SK-N-SH (cell line): ENCODE measurements around the gene PAM16. TPM values are rescaled to one million over a fixed set of nuclear protein-coding genes. Genes with fewer than 3 reads are reported as not detected.

Experiments
- CTCF ChIA-PET: fragments of 300-600, 350-600 bp; formaldehyde crosslinking; extraction: SDS; loops from one replicate; lab custom pipeline; 2021; lab: Yijun Ruan, JAX
- POLR2A ChIA-PET: fragments of 350-600 bp; sonication (Branson Sonifier 250); formaldehyde crosslinking; extraction: SDS; loops from one replicate; lab custom pipeline; 2020; ENCODE audit warnings: antibody characterized with exemption, inconsistent platforms; lab: Yijun Ruan, JAX
- DNase-seq: peaks from one replicate; pipeline ENCODE4 v3.0.0; 2012
- H2AFZ ChIP-seq: fragments of 200-600 bp; sonication (generic); 2 replicates; pipeline ENCODE4 v1.8.1; 2016; ENCODE audit warnings: antibody characterized with exemption, mild to moderate bottlenecking, low read depth
- H3F3A ChIP-seq: fragments of 200-600 bp; sonication (generic); replicated peaks from 2 replicates; pipeline ENCODE3; 2016; ENCODE audit warnings: antibody characterized with exemption, mild to moderate bottlenecking; ENCODE audit not compliant: insufficient read depth
- H3K27ac ChIP-seq, 2 experiments: fragments of 200-500 bp in 1 of 2; fragments of 200-600 bp in 1 of 2; sonication (Bioruptor generic) in 1 of 2; sonication (generic), shearing (Covaris generic) in 1 of 2; 2 replicates each; pipeline versions ENCODE4 v1.5.1 to v1.6.1; 2014 to 2016; ENCODE audit warnings: low read depth in 2 of 2, inconsistent platforms in 1 of 2, low read length in 1 of 2, mild to moderate bottlenecking in 1 of 2, mixed read lengths in 1 of 2
- H3K27me3 ChIP-seq: fragments of 200-600 bp; sonication (generic), shearing (Covaris generic); 2 replicates; pipeline ENCODE4 v1.6.1; 2016; ENCODE audit warnings: mixed run types; ENCODE audit not compliant: insufficient read depth
- H3K36me3 ChIP-seq, 2 experiments: fragments of 200-500 bp in 1 of 2; fragments of 200-600 bp in 1 of 2; sonication (Bioruptor generic) in 1 of 2; sonication (generic) in 1 of 2; replicated peaks in 1 of 2; 2 replicates each; pipeline versions ENCODE3 to v1.5.1; 2014 to 2016; ENCODE audit warnings: low read length in 1 of 2, mild to moderate bottlenecking in 1 of 2; ENCODE audit not compliant: insufficient read depth in 2 of 2, control insufficient read depth in 1 of 2
- H3K4me1 ChIP-seq, 2 experiments: fragments of 200-500 bp in 1 of 2; fragments of 200-600 bp in 1 of 2; sonication (Bioruptor generic) in 1 of 2; sonication (generic), shearing (Covaris generic) in 1 of 2; 2 replicates each; pipeline versions ENCODE4 v1.5.1 to v1.6.1; 2014 to 2016; ENCODE audit warnings: low read depth in 1 of 2, low read length in 1 of 2, mixed run types in 1 of 2; ENCODE audit not compliant: insufficient read depth in 2 of 2, control insufficient read depth in 1 of 2
- H3K4me2 ChIP-seq: fragments of 200-600 bp; sonication (generic), shearing (Covaris generic); 2 replicates; pipeline ENCODE4 v1.6.1; 2017; ENCODE audit warnings: mixed run types
- H3K4me3 ChIP-seq, 2 experiments: fragments of 200-500 bp in 1 of 2; fragments of 200-600 bp in 1 of 2; sonication (Bioruptor generic) in 1 of 2; sonication (generic), shearing (Covaris generic) in 1 of 2; 2 replicates each; pipeline versions ENCODE4 v1.5.1 to v1.8.1; 2014 to 2016; ENCODE audit warnings: low read depth in 2 of 2, inconsistent platforms in 1 of 2, low read length in 1 of 2, mild to moderate bottlenecking in 1 of 2, mixed read lengths in 1 of 2, moderate library complexity in 1 of 2
- H3K79me2 ChIP-seq: fragments of 200-600 bp; sonication (generic); 2 replicates; pipeline ENCODE4 v1.8.1; 2017; ENCODE audit warnings: mild to moderate bottlenecking; ENCODE audit not compliant: insufficient read depth
- H3K9ac ChIP-seq: fragments of 200-600 bp; sonication (generic); 2 replicates; pipeline ENCODE4 v1.6.1; 2017; ENCODE audit warnings: mixed run types
- H3K9me2 ChIP-seq: fragments of 200-600 bp; sonication (generic); 2 replicates; pipeline ENCODE4 v1.6.1; 2017; ENCODE audit warnings: mixed run types
- H3K9me3 ChIP-seq: fragments of 200-600 bp; sonication (generic); 2 replicates; pipeline ENCODE4 v1.6.1; 2017; ENCODE audit warnings: mixed run types, mild to moderate bottlenecking, moderate library complexity
- H4K20me1 ChIP-seq: fragments of 200-600 bp; sonication (generic); 2 replicates; pipeline ENCODE4 v1.6.1; 2017; ENCODE audit warnings: mild to moderate bottlenecking, mixed run types; ENCODE audit not compliant: insufficient read depth
- ELF1 ChIP-seq: IDR thresholded peaks from 2 replicates; pipeline ENCODE4 v1.4.0; 2012
- EZH2phosphoT487 ChIP-seq: fragments of 200-600 bp; sonication (generic); IDR thresholded peaks from 2 replicates; pipeline ENCODE4 v1.6.1; 2017; ENCODE audit warnings: low read depth, mixed run types, mild to moderate bottlenecking, antibody characterized with exemption, moderate library complexity, borderline replicate concordance
- FOSL2 ChIP-seq: IDR thresholded peaks from 2 replicates; pipeline ENCODE4 v1.4.0; 2012; ENCODE audit warnings: low read depth, mild to moderate bottlenecking, moderate library complexity, borderline replicate concordance
- FOXM1 ChIP-seq: IDR thresholded peaks from 2 replicates; pipeline ENCODE4 v1.4.0; 2012; ENCODE audit warnings: low read depth, mild to moderate bottlenecking
- GABPA ChIP-seq: IDR thresholded peaks from 2 replicates; pipeline ENCODE4 v1.4.0; 2012; ENCODE audit warnings: low read depth, mild to moderate bottlenecking
- PBX3 ChIP-seq: IDR thresholded peaks from 2 replicates; pipeline ENCODE4; 2012
- RAD21 ChIP-seq: IDR thresholded peaks from 2 replicates; pipeline ENCODE4 v1.6.1; 2012; ENCODE audit warnings: mild to moderate bottlenecking, low read length
- RCOR1 ChIP-seq: fragments of 150-350 bp; IDR thresholded peaks from 2 replicates; pipeline ENCODE4 v1.6.1; 2017; ENCODE audit warnings: antibody characterized with exemption, low read length
- REST ChIP-seq: IDR thresholded peaks from 2 replicates; pipeline ENCODE4 v1.6.1; 2012; ENCODE audit warnings: mild to moderate bottlenecking, low read depth, low read length, moderate library complexity
- SIN3A ChIP-seq: IDR thresholded peaks from 2 replicates; pipeline ENCODE4 v1.6.1; 2012; ENCODE audit warnings: low read depth, mild to moderate bottlenecking, low read length, moderate library complexity, borderline replicate concordance
- TAF1 ChIP-seq: IDR thresholded peaks from 2 replicates; pipeline ENCODE4 v1.6.1; 2012; ENCODE audit warnings: low read depth, mild to moderate bottlenecking, low read length, moderate library complexity, borderline replicate concordance
- TCF12 ChIP-seq: IDR thresholded peaks from 2 replicates; pipeline ENCODE4 v1.4.0; 2012
- TEAD4 ChIP-seq: IDR thresholded peaks from 2 replicates; pipeline ENCODE4 v1.4.0; 2012; ENCODE audit warnings: mild to moderate bottlenecking, borderline replicate concordance; ENCODE audit not compliant: insufficient read depth
- WGBS: methylation state at CpG from one replicate; pipeline ENCODE4 v1.1.6; 2017; ENCODE audit warnings: low lambda C conversion rate; 5-methylcytosine and 5-hydroxymethylcytosine counted together
- polyA plus RNA-seq, 3 experiments: library from polyadenylated mRNA; depleted of rRNA; stranded (reverse); fragments of >200 nt; gene quantifications; 2 replicates each; pipeline ENCODE4 v1.2.3, GENCODE V29; 2012

Gene PAM16
- polyA plus RNA-seq, 1 of the 3 experiments (the other 2 are of a cell fraction): 96.4 TPM

GRCh38 chr16:4378999-4379690 lies 28.0 kb upstream of the PAM16 start:
- Histone ChIP-seq H3K9ac (no peak overlapping the region), H3K27me3 (no peaks in the 10 kb centered on the region), H3K9me3 (no peaks in the 10 kb centered on the region), H3K4me1 (peaks cover 29 to 66% of the 10 kb centered on the region in 2 experiments), H3K27ac (no peak overlapping the region; a peak in 1 of 4 replicates), H3F3A (peaks cover 19% of the 10 kb centered on the region), H3K4me3 (no peak overlapping the region), H3K79me2 (peaks cover 48% of the 10 kb centered on the region), H4K20me1 (peaks cover 45% of the 10 kb centered on the region), H2AFZ (no peak overlapping the region)
- 81% methylated on average over 8 of the region's 21 CpGs for WGBS
- DNase-seq: no peak
- ChIA-PET CTCF (interaction anchor here (1.0 to 32.1 kb wide), 6 partner anchors 10 to 23 kb away, joined by 4 to 558 read pairs (median 10); no protein-coding TSS in a partner anchor), POLR2A (interaction anchor here (1.3 to 1.6 kb wide), 2 partner anchors 8 to 13 kb away, joined by 3 to 7 read pairs; no protein-coding TSS in a partner anchor)
- TF ChIP-seq TAF1 (no peak), TCF12 (no peak), GABPA (no peak), REST (no peak), RCOR1 (no peak), FOSL2 (no peak), PBX3 (no peak), FOXM1 (no peak), RAD21 (no peak), EZH2phosphoT487 (no peak), ELF1 (no peak), TEAD4 (no peak), SIN3A (no peak)
- TF ChIP-seq, all 33 proteins: peak for 0
- Histone ChIP-seq H3K4me2 (no peak overlapping the region), H3K9me2 (no peaks in the 10 kb centered on the region), H3K36me3 (peaks cover 0 to 35% of the 10 kb centered on the region in 2 experiments)
